Measurements from ENCODE around the gene ZNF598. TPM values are rescaled to one million over a fixed set of nuclear protein-coding genes. Genes with fewer than 3 reads are reported as not detected.

ZNF598 gene
- total and polyA plus RNA-seq, 12 donors = 9.5 to 25.3 (median 14.2) TPM

GRCh38 chr16:1979271-1980029, 30.2 kb downstream of the ZNF598 start:
- Histone ChIP-seq H3K36me3 (peaks cover 12 to 47% (median 43%) of the 10 kb centered on the region in 9 donors), H3K4me1 (peaks cover 6 to 31% (median 20%) of the 10 kb centered on the region in 9 donors), H3K27me3 (peaks cover 18 to 79% (median 64%) of the 10 kb centered on the region in 7 donors), H3K27ac (no peak overlapping the region), H3K4me3 (no peak overlapping the region), H3K9me3 (no peaks in the 10 kb centered on the region)
- TF ChIP-seq CTCF (IDR thresholded peaks at IDR 0.05) = no peak
- 13 to 17% methylated on average over 69 to 70 of the region's 70 CpGs for WGBS, 2 donors
- DNase-seq (no peak), ATAC-seq (no peak)
- intact Hi-C loops (cut with DNase I) = loop anchor here in 1 of 10 donors (10.0 kb wide), 1 partner anchor 55 kb away; no protein-coding TSS in a partner anchor

GRCh38 chr16:1978476-1979120, 31.0 kb downstream of the ZNF598 start:
- WGBS, 2 donors = 75 to 77% methylated on average over 37 of the region's 37 CpGs
- H3K4me3 ChIP-seq = no peak overlapping the region
- peaks cover 5 to 33% (median 19%) of the 10 kb centered on the region in 9 donors for H3K4me1 ChIP-seq
- intact Hi-C loops (cut with DNase I) = no loop called here
- no peak for DNase-seq
- no peak for ATAC-seq
- peaks cover 18 to 79% (median 64%) of the 10 kb centered on the region in 7 donors for H3K27me3 ChIP-seq
- TF ChIP-seq CTCF (IDR thresholded peaks at IDR 0.05) = no peak
- H3K27ac ChIP-seq = no peak overlapping the region
- H3K36me3 ChIP-seq = peaks cover 12 to 55% (median 46%) of the 10 kb centered on the region in 9 donors
- H3K9me3 ChIP-seq = no peaks in the 10 kb centered on the region

GRCh38 chr16:1977875-1978268, 31.7 kb downstream of the ZNF598 start:
- DNase-seq = no peak
- H3K27ac ChIP-seq = no peak overlapping the region
- H3K4me3 ChIP-seq = no peak overlapping the region
- peaks cover 18 to 78% (median 64%) of the 10 kb centered on the region in 7 donors for H3K27me3 ChIP-seq
- intact Hi-C loops (cut with DNase I) = no loop called here
- TF ChIP-seq CTCF (IDR thresholded peaks at IDR 0.05) = no peak
- ATAC-seq = no peak
- H3K36me3 ChIP-seq = peaks cover 12 to 55% (median 46%) of the 10 kb centered on the region in 9 donors
- 93 to 97% methylated on average over 18 of the region's 18 CpGs for WGBS, 2 donors
- H3K4me1 ChIP-seq = peaks cover 3 to 33% (median 19%) of the 10 kb centered on the region in 9 donors
- H3K9me3 ChIP-seq = no peaks in the 10 kb centered on the region

- DNase-seq = no peak
Observed at GRCh38 chr16:1976951-1977874, 32.4 kb downstream of the ZNF598 start.

More at GRCh38 chr16:1976951-1977874, 32.4 kb downstream of the ZNF598 start:
- no peak for ATAC-seq
- Histone ChIP-seq H3K27ac (no peak overlapping the region), H3K4me3 (no peak overlapping the region), H3K4me1 (peaks cover 8 to 39% (median 24%) of the 10 kb centered on the region in 9 donors), H3K9me3 (no peaks in the 10 kb centered on the region), H3K36me3 (peaks cover 12 to 55% (median 46%) of the 10 kb centered on the region in 9 donors), H3K27me3 (peaks cover 18 to 71% (median 63%) of the 10 kb centered on the region in 7 donors)
- WGBS, 2 donors = 93 to 94% methylated on average over 33 of the region's 33 CpGs
- TF ChIP-seq CTCF (IDR thresholded peaks at IDR 0.05) = no peak
- intact Hi-C loops (cut with DNase I) = no loop called here

Data from heart right ventricle (tissue), 16 donors.